A172 (cell line): ENCODE measurements around the gene SETD2. TPM values are rescaled to one million over a fixed set of nuclear protein-coding genes. Genes with fewer than 3 reads are reported as not detected.
"Not testable (repeated sequence)": the region's sequence is repeated elsewhere in the genome, so short reads cannot be mapped to it uniquely, and the experiment has no call there.

Experiments
- DNase-seq: peaks from one replicate; pipeline ENCODE4 v3.0.0-alpha.2; 2015; ENCODE audit warnings: low spot score
- total RNA-seq: library from RNA; depleted of rRNA; stranded (reverse); fragments of >200 nt; shearing (Covaris generic); gene quantifications from 2 replicates; pipeline ENCODE4 v1.2.3, GENCODE V29; 2014; rRNA removed

SETD2 gene
- 22.6 and 25.2 TPM in 2 replicates for total RNA-seq

GRCh38 chr3:47164007-47164881 lies at the start of gene SETD2:
TSS of gene SETD2 (minus strand) at chr3:47164113. CDS start at chr3:47163924, 189 bp downstream.
- peak; percentile 74 for DNase-seq

GRCh38 chr3:47210863-47211405 lies 47.0 kb upstream of the SETD2 start:
- DNase-seq, result no peak

GRCh38 chr3:47206022-47206421 lies 42.1 kb upstream of the SETD2 start:
- not testable (repeated sequence) for DNase-seq

GRCh38 chr3:47204875-47205274 lies 41.0 kb upstream of the SETD2 start:
- no peak for DNase-seq

GRCh38 chr3:47202542-47202941 lies 38.6 kb upstream of the SETD2 start:
- DNase-seq, result no peak

- DNase-seq, result no peak
Observed at GRCh38 chr3:47197287-47197686, 33.4 kb upstream of the SETD2 start.

- no peak for DNase-seq
Observed at GRCh38 chr3:47194994-47195393, 31.1 kb upstream of the SETD2 start.

GRCh38 chr3:47193871-47194859 lies 30.3 kb upstream of the SETD2 start:
- no peak for DNase-seq

GRCh38 chr3:47186285-47186684 lies 22.4 kb upstream of the SETD2 start:
- DNase-seq, result no peak

- DNase-seq, result not testable (repeated sequence)
Observed at GRCh38 chr3:47181685-47182084, 17.8 kb upstream of the SETD2 start.

GRCh38 chr3:47180011-47180410 lies 16.1 kb upstream of the SETD2 start:
- DNase-seq, result not testable (repeated sequence)

GRCh38 chr3:47176582-47176981 lies 12.7 kb upstream of the SETD2 start:
- no peak for DNase-seq

GRCh38 chr3:47163169-47164006 lies 525 bp downstream of the SETD2 start:
- peak; percentile 5 for DNase-seq

- DNase-seq, result peak; percentile 6
Observed at GRCh38 chr3:47162697-47163168, 1.2 kb downstream of the SETD2 start.

- DNase-seq, result no peak
Observed at GRCh38 chr3:47161983-47162696, 1.8 kb downstream of the SETD2 start.

GRCh38 chr3:47159820-47160219 lies 4.1 kb downstream of the SETD2 start:
- DNase-seq, result no peak

- no peak for DNase-seq
Observed at GRCh38 chr3:47158208-47158607, 5.7 kb downstream of the SETD2 start.

- DNase-seq, result no peak
Observed at GRCh38 chr3:47156396-47156795, 7.5 kb downstream of the SETD2 start.

GRCh38 chr3:47152578-47152977 lies 11.3 kb downstream of the SETD2 start:
- no peak for DNase-seq

GRCh38 chr3:47151836-47152235 lies 12.1 kb downstream of the SETD2 start:
- no peak for DNase-seq
